ENCODE measurements around the gene ERVMER34-1.

The ERVMER34-1 gene

GRCh38 chr4:52718123-52718522 is 33.1 kb downstream of the ERVMER34-1 start:
- no peak for DNase-seq (ENCODE audit: low read depth in 2 of 2)

DNA sequence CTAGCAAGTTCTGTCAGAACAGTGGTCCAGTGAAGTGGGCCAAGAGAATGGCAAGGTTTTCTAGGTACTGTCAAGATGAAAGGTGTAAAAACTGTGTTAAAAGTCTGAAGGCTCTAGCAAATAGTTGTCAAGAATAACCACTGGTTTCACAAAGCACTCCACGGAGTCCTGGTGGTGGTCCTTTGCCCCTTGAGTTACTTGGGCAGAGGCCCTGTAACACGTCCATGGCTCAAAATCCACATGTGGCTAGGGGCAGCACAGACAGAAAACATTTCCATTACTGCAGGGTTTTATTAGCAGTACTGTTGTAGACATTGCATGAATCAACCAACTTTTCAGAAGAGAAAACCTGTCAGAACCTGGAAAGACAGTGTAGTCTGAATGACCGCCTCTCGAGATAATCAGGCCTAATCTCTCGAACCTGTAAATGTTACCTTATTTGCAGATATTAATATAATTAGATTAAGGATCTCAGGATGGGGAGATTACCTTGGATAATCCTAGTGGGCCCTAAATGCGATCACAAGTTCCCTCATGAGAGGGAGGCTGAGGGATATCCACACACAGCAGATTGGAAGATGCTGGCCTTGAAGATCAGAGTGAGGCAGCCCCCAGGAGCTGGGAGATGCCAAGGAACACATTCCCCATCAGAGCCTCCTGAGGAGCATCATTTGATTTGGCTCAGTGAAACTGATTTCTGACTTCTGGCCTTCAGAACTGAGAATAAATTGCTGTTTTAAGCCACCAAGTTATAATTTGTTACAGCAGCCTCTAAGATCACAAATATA is 34.7 kb downstream of the ERVMER34-1 start:
- no peak for DNase-seq (ENCODE audit: low read depth in 2 of 2)

DNA sequence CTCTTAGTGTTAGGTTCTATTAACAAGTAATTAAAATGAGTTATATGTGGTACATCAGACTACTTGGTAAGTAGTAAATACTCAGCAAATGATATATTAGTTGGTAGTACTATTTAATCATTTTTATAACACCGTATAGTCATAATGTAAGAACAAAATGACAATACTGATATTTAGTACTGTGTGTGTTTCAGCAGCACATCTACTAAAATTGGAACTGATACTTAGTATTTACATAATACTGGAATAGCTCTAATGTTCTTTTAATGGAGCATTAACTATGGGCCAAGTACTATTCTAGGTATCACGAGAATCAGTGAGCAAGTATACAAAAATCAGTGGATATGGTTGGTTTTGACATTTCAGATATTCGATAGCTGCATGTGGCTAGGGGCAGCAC is 35.3 kb downstream of the ERVMER34-1 start:
- no peak for DNase-seq (ENCODE audit: low read depth in 2 of 2)

GRCh38 chr4:52715255-52715897 is 35.8 kb downstream of the ERVMER34-1 start:
- no peak for DNase-seq (ENCODE audit: low read depth in 2 of 2)

DNA sequence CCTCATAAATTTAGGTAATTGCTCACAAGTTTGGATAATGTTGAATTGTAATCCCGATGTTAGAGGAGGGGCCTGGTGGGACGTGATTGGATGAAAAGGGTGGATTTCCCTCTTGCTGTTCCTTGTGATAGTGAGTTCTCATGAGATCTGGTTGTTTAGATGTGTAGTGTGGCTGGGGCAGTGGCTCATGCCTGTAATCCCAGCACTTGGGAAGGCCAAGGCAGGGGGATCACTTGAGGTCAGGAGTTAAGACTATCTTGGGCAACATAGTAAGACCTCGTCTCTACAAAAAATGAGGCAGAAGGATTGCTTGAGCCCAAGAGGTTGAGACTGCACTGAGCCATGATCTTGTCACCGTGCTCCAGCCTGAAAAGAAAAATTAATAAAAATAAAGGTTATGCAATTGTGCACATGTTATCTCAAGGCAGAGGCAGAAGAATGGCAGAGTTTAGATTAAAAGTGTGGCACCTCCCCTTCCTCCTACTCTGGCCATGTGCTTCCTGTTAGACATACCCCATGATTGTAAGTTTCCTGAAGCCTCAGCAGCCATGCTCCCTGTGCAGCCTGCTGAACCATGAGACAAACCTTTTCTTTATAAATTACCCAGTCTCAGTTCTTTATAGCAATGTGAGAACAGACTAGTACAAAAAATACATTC is 36.5 kb downstream of the ERVMER34-1 start:
- no peak for DNase-seq (ENCODE audit: low read depth in 2 of 2)

DNA sequence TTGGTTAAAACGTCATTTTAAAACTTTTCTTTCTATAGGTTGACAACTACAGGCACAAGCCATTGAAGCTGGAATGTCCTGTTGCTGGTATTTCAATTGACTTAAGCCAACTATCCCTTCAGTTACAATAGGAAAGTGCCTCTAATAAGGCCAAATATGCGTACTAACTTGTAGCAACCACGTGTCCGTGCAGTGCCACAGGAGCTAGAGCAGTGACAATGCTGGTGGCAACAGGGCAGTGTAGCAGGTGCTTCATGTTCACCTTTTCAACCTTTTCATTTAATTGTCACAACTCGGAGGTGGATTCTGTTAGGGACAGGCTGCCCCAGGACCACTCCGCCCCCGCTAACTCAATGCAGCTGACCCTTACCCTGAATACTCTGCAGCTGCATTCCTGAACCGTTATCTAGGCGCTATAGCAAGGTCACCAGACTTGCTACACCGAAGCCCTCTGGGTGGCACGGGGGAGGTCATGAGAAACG is 37.7 kb downstream of the ERVMER34-1 start:
- DNase-seq (ENCODE audit: low read depth in 2 of 2) = no peak

DNA sequence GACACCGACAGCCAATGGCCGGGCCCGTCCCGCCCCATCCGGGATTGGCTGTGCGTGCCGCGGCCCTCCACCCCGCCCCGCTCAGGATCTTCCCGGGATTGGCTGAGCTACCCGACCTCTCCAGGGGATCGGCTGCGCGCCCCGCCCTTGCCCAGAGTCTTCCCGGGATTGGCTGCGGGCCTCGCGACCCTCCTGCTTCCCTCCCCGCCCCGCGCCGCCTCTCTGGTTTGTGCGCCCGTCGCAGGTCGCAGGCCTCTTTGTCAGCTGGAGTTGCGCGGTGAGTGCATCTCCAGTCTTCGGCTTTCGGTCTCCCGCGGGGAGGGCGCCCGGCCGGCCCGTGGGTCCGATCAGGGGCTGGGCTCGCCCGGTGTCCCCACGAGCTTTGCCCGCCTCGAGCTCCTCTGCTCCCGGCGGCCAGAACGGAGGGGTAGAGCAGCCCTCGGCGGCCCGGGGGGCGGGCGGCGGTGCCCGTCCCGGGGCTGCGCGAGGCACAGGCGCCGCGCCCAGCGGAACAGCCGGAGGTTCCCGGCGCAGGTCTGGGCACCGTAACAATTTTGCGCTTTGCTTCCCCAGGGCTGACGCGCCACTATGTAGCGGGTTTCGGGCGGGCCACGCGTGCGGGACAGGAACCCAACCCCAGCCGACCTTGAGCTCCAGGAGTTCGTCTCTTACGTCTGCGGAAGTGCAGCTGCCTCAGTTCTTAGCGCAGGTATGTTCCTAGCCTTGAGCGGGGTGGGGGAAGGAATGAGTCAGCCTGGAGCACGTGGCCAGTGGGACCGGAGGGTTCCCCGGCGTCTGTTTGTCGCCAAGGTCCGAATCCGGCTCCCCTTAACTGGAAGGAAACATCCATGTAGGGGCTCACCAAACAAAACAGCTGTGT is 38.7 kb downstream of the ERVMER34-1 start:
- DNase-seq (ENCODE audit: low read depth in 2 of 2) = peak; percentile 83 to 87

DNA sequence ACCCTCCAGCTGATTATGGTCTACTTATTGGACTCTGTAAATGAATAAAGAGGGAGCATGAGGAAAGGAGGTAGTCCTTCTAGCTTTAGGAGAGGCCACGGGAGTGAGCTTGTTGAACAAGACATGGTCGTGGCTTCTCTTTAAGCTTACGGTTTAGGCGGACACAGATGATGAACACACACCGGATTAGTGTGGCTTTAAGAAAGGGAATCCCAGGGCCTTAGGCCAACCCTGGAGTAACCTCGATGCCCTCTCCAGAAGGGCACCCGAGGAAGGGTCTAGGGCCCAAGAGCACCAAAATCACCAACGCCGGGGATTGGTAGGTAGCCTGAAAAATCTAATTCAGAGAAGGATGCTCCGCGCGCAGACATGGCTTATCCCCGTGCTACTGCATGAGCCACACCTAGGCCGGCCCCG is 39.4 kb downstream of the ERVMER34-1 start:
- DNase-seq (ENCODE audit: low read depth in 2 of 2) = no peak

DNA sequence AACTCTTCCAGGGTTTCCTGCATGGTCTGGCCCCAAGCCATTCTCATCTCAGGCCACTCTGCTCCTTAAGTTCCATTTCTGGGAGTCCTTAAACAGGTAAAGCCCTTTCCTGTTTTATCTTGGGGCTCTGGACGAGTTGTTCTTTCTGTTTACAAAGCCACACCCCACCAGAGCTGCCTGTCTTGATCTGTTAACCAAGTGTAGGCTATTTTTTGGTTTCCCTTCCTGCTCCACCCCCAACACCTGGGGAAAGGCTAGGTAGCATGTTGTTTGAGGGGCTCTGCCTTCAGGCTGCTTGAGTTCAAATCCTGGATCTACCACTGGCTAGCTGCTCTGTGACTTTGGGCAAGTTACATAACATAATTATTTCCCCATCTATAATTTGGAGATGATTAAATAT is 40.0 kb downstream of the ERVMER34-1 start:
- DNase-seq (ENCODE audit: low read depth in 2 of 2) = no peak

- DNase-seq (ENCODE audit: low read depth in 2 of 2) = no peak
Observed at GRCh38 chr4:52709155-52709554, 42.1 kb downstream of the ERVMER34-1 start.

DNA sequence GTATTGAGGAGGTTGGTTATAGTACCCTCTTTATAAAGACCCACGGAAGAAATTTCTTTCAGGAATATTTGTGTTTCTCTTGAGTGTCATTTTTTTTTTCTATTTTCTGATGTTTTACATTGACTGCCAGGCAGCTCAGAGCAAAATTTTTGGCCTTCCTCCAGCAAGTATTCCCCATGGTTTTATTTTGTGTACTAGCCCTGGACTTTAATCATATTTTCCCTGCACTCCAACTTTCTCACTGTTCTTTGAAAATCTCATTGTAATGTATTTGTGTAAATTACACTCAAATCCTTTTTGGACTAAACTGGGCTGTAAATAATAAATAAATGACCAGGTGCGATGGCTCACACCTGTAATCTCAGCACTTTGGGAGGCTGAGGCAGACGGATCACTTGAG is 46.6 kb downstream of the ERVMER34-1 start:
- no peak for DNase-seq (ENCODE audit: low read depth in 2 of 2)

- no peak for DNase-seq (ENCODE audit: low read depth in 2 of 2)
Observed at GRCh38 chr4:52704133-52704532, 47.1 kb downstream of the ERVMER34-1 start.

DNA sequence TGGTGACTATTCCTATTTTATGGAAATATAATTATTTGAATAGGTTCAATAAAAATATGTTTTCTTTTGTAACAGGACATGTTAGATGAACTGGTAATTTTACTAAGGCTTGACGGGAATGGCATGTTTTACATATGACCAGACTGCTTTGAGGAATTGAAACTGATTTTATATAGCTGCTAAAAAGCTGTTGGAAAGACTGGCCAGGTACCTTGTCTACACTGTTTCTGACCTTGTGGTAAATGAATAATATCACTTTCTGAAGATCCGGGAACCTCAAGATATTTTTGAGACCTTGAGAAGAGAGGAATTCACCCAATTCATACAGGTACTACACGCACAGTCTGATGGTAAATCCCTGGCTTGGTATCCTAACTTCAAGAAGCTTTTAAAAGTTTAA is 50.0 kb downstream of the ERVMER34-1 start:
- no peak for DNase-seq (ENCODE audit: low read depth in 2 of 2)

DNA sequence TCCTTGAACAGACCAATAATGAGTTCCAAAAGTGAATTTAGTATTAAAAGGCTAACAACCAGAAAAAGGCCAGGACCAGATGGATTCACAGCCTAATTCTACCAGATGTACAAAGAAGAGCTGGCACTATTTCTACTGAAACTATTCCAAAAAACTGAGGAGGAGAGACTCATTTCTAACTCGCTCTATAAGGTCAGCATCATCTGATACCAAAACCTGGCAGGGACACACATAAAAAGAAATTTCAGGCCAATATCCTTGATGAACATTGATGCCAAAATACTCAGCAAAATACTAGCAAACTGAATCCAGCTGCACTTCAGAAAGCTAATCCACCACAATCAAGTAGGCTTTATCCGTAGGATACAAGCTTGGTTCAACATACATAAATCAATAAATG is 56.3 kb downstream of the ERVMER34-1 start:
- DNase-seq (ENCODE audit: low read depth in 2 of 2) = no peak

GRCh38 chr4:52693492-52693891 is 57.7 kb downstream of the ERVMER34-1 start:
- DNase-seq (ENCODE audit: low read depth in 2 of 2) = no peak
